OCI-LY7 (cell line): ENCODE results near the gene STRBP. TPM values are rescaled to one million over a fixed set of nuclear protein-coding genes. Genes with fewer than 3 reads are reported as not detected.
A peak's percentile ranks its signal among the peaks of the same experiment; 100 is the strongest.

Source experiments
- BruUV-seq: library from RNA; stranded (reverse); fragments of 400-500 nt; replicated peaks from 2 replicates; lab custom pipeline; 2021; lab: Mats Ljungman, UMichigan
- CTCF ChIA-PET: fragments of 300-600 bp; sonication (Branson Sonifier 250); formaldehyde crosslinking; loops from one replicate; lab custom pipeline; 2022; ENCODE audit warnings: antibody characterized with exemption; ENCODE audit not compliant: unreplicated experiment; lab: Charles Lee
- POLR2A ChIA-PET: fragments of 300-600 bp; sonication (Branson Sonifier 250); formaldehyde crosslinking; loops from one replicate; lab custom pipeline; 2022; ENCODE audit warnings: antibody characterized with exemption; lab: Charles Lee
- DNase-seq: peaks from one replicate; pipeline ENCODE4 v3.0.0-alpha.2; 2015; ENCODE audit warnings: low spot score
- H2AFZ ChIP-seq: fragments of 200-600 bp; sonication (generic), shearing (Covaris generic); 2 replicates; pipeline ENCODE4 v1.6.1; 2014; ENCODE audit warnings: mild to moderate bottlenecking, antibody characterized with exemption, low read length, moderate library complexity
- H3K27ac ChIP-seq: fragments of 200-600 bp; sonication (generic); 2 replicates; pipeline ENCODE4 v1.5.1; 2014; ENCODE audit warnings: mixed run types, low read depth, mild to moderate bottlenecking, moderate library complexity, low read length, inconsistent platforms; ENCODE audit not compliant: poor library complexity, severe bottlenecking
- H3K36me3 ChIP-seq: fragments of 200-600 bp; sonication (generic); 2 replicates; pipeline ENCODE4 v1.6.1; 2014; ENCODE audit warnings: mild to moderate bottlenecking, antibody characterized with exemption, low read length, moderate library complexity, mixed read lengths; ENCODE audit not compliant: insufficient read depth
- H3K4me1 ChIP-seq: fragments of 200-600 bp; sonication (generic); 2 replicates; pipeline ENCODE4 v1.5.1; 2014; ENCODE audit warnings: mild to moderate bottlenecking, low read length; ENCODE audit not compliant: insufficient read depth, poor library complexity, severe bottlenecking
- H3K4me2 ChIP-seq: fragments of 200-600 bp; sonication (generic); 2 replicates; pipeline ENCODE4 v1.6.1; 2014; ENCODE audit warnings: mild to moderate bottlenecking, low read length
- H3K4me3 ChIP-seq: fragments of 200-600 bp; sonication (generic); 2 replicates; pipeline ENCODE4 v1.5.1; 2014; ENCODE audit warnings: mild to moderate bottlenecking, low read depth, low read length; ENCODE audit not compliant: poor library complexity, severe bottlenecking
- H3K79me2 ChIP-seq: fragments of 200-600 bp; sonication (generic); 2 replicates; pipeline ENCODE4 v1.6.1; 2016; ENCODE audit warnings: low read depth, mild to moderate bottlenecking, low read length, moderate library complexity, mixed read lengths; ENCODE audit not compliant: insufficient read depth
- H3K9me2 ChIP-seq: fragments of 200-600 bp; sonication (generic); 2 replicates; pipeline ENCODE4 v1.6.1; 2016; ENCODE audit warnings: mild to moderate bottlenecking, low read length, mixed read lengths; ENCODE audit not compliant: insufficient read depth
- H3K9me3 ChIP-seq: fragments of 200-600 bp; sonication (generic); 2 replicates; pipeline ENCODE4 v1.6.1; 2014; ENCODE audit warnings: mild to moderate bottlenecking, mixed run types, low read length, mixed read lengths
- H4K20me1 ChIP-seq: fragments of 200-600 bp; sonication (generic); 2 replicates; pipeline ENCODE4 v1.6.1; 2014; ENCODE audit warnings: mild to moderate bottlenecking, antibody characterized with exemption, low read length, moderate library complexity, mixed read lengths; ENCODE audit not compliant: insufficient read depth
- CTCF ChIP-seq: fragments of 200-600 bp; sonication (generic); conservative IDR thresholded peaks from 2 replicates; pipeline ENCODE4 v1.5.1; 2014; ENCODE audit warnings: mild to moderate bottlenecking, antibody characterized with exemption, low read length, moderate library complexity, mixed read lengths
- EZH2phosphoT487 ChIP-seq: fragments of 200-600 bp; sonication (generic); IDR thresholded peaks from 2 replicates; pipeline ENCODE4 v1.6.1; 2018; ENCODE audit warnings: low read depth, borderline replicate concordance, mild to moderate bottlenecking, mixed run types, antibody characterized with exemption, low read length, moderate library complexity, mixed read lengths
- intact Hi-C: fragments of 100-400 bp; cut with micrococcal nuclease; formaldehyde crosslinking; loops from one replicate; pipeline ENCODE4 v1.10.0; 2022; ENCODE audit not compliant: unreplicated experiment
- total RNA-seq, 2 experiments: library from RNA; depleted of rRNA in 1 of 2; stranded (reverse); fragments of >200 nt in 1 of 2; shearing (Covaris generic) in 1 of 2; gene quantifications; 2 replicates each; pipeline ENCODE4 v1.2.3, GENCODE V29; 2014 to 2022

Gene STRBP
- total RNA-seq, 2 experiments from 2014 or later: 82.8 to 179 TPM

GRCh38 chr9:123235448-123235847 lies 32.9 kb downstream of the STRBP start:
- Histone ChIP-seq H3K9me3 (peaks cover 8% of the 10 kb centered on the region; the same call in 1 of the 2 replicates), H2AFZ (no peak overlapping the region), H3K4me3 (peak overlapping the region; percentile 39), H3K4me1 (peaks cover 97% of the 10 kb centered on the region), H3K79me2 (peaks cover 93% of the 10 kb centered on the region), H3K4me2 (peak overlapping the region; percentile 51), H3K9me2 (no peaks in the 10 kb centered on the region), H4K20me1 (no peaks in the 10 kb centered on the region; the same call in 1 of the 2 replicates), H3K36me3 (peaks cover 43% of the 10 kb centered on the region), H3K27ac (peak overlapping the region; percentile 88)
- POLR2A ChIA-PET: interaction anchor here (0.6 to 1.5 kb wide), 19 partner anchors 10 to 634 kb away, joined by 3 to 9 read pairs (median 4); no protein-coding TSS in a partner anchor
- TF ChIP-seq CTCF (no peak), EZH2phosphoT487 (no peak)
- DNase-seq: peak; percentile 35
- CTCF ChIA-PET: interaction anchor here (0.6 kb wide), 1 partner anchor 114 kb away, joined by 3 read pairs; no protein-coding TSS in a partner anchor
- no TSS peak for BruUV-seq
- intact Hi-C loops: loop anchor here (2.0 to 5.0 kb wide), 4 partner anchors 33 to 103 kb away; partner anchors contain the start of gene STRBP

- peak overlapping the region; percentile 88 for H3K27ac ChIP-seq
- POLR2A ChIA-PET: interaction anchor here (0.6 to 1.5 kb wide), 16 partner anchors 10 to 149 kb away, joined by 3 to 9 read pairs (median 5); no protein-coding TSS in a partner anchor
These were observed 33.5 kb downstream of the STRBP start for GRCh38 chr9:123234853-123235252.

More at GRCh38 chr9:123234853-123235252, 33.5 kb downstream of the STRBP start:
- Histone ChIP-seq H3K36me3 (peaks cover 48% of the 10 kb centered on the region), H3K4me2 (peak overlapping the region; percentile 51), H2AFZ (no peak overlapping the region), H3K79me2 (peaks cover 92% of the 10 kb centered on the region), H3K4me1 (peaks cover 93% of the 10 kb centered on the region), H3K9me2 (no peaks in the 10 kb centered on the region), H4K20me1 (no peaks in the 10 kb centered on the region; the same call in 1 of the 2 replicates), H3K4me3 (peak overlapping the region; percentile 39), H3K9me3 (peaks cover 8% of the 10 kb centered on the region; the same call in 1 of the 2 replicates)
- TF ChIP-seq CTCF (no peak), EZH2phosphoT487 (no peak)
- DNase-seq: peak; percentile 81
- BruUV-seq: no TSS peak
- CTCF ChIA-PET: interaction anchor here (0.6 kb wide), 1 partner anchor 115 kb away, joined by 3 read pairs; no protein-coding TSS in a partner anchor
- intact Hi-C loops: loop anchor here (2.0 to 5.0 kb wide), 4 partner anchors 34 to 104 kb away; partner anchors contain the start of gene STRBP
